RPMI7951 (cell line): ENCODE results near the gene TTC28. TPM values are rescaled to one million over a fixed set of nuclear protein-coding genes. Genes with fewer than 3 reads are reported as not detected.
A peak's percentile ranks its signal among the peaks of the same experiment; 100 is the strongest.

Source experiments
- DNase-seq: peaks from one replicate; pipeline ENCODE4 v3.0.0-alpha.2; 2012; ENCODE audit warnings: low read depth
- total RNA-seq: library from RNA; depleted of rRNA; stranded (reverse); fragments of >200 nt; shearing (Covaris generic); gene quantifications from 2 replicates; pipeline ENCODE4 v1.2.3, GENCODE V29; 2014

TTC28 gene
- total RNA-seq, 1 experiment from 2014 or later = 0.96 TPM

GRCh38 chr22:28051091-28051786 lies 628.4 kb downstream of the TTC28 start:
- no peak for DNase-seq

GRCh38 chr22:28048529-28048928 lies 631.1 kb downstream of the TTC28 start:
- DNase-seq = no peak

GRCh38 chr22:28047740-28048139 lies 631.9 kb downstream of the TTC28 start:
- no peak for DNase-seq

- no peak for DNase-seq
These were observed 633.5 kb downstream of the TTC28 start for GRCh38 chr22:28046100-28046499.

- no peak for DNase-seq
These were observed 635.0 kb downstream of the TTC28 start for GRCh38 chr22:28044546-28045173.

- no peak for DNase-seq
These were observed 636.4 kb downstream of the TTC28 start for GRCh38 chr22:28043266-28043665.

GRCh38 chr22:28034760-28035401 lies 644.8 kb downstream of the TTC28 start:
- DNase-seq = peak; percentile 28

GRCh38 chr22:28034145-28034759 lies 645.4 kb downstream of the TTC28 start:
- no peak for DNase-seq

GRCh38 chr22:28032861-28033260 lies 646.8 kb downstream of the TTC28 start:
- no peak for DNase-seq

- no peak for DNase-seq
These were observed 648.2 kb downstream of the TTC28 start for GRCh38 chr22:28031383-28031922.

GRCh38 chr22:28030473-28030872 lies 649.2 kb downstream of the TTC28 start:
- DNase-seq = no peak

GRCh38 chr22:28029956-28030355 lies 649.7 kb downstream of the TTC28 start:
- no peak for DNase-seq

GRCh38 chr22:28029201-28029948 lies 650.3 kb downstream of the TTC28 start:
- peak; percentile 35 for DNase-seq

- DNase-seq = no peak
These were observed 651.9 kb downstream of the TTC28 start for GRCh38 chr22:28027453-28028448.

- DNase-seq = no peak
These were observed 653.6 kb downstream of the TTC28 start for GRCh38 chr22:28025866-28026575.

- DNase-seq = no peak
These were observed 654.3 kb downstream of the TTC28 start for GRCh38 chr22:28025333-28025732.

- DNase-seq = no peak
These were observed 655.2 kb downstream of the TTC28 start for GRCh38 chr22:28024422-28024888.

GRCh38 chr22:28023774-28024173 lies 655.9 kb downstream of the TTC28 start:
- no peak for DNase-seq

- no peak for DNase-seq
These were observed 656.6 kb downstream of the TTC28 start for GRCh38 chr22:28023036-28023435.
